Epithelial cell of esophagus (primary cell): ENCODE results near the gene COMMD1.

Experiments used
- DNase-seq: peaks from one replicate; pipeline ENCODE4 v3.0.0; 2010; ENCODE audit warnings: low read depth
- H3K4me3 ChIP-seq: 2 replicates; pipeline ENCODE4 v1.5.1; 2011; ENCODE audit warnings: mild to moderate bottlenecking, low read length, control low read depth
- TF ChIP-seq, protein P1 (sequence below): IDR thresholded peaks from 2 replicates; pipeline ENCODE4 v1.5.1; 2011; ENCODE audit warnings: low read depth, mild to moderate bottlenecking, low read length, control low read depth, inconsistent platforms; ENCODE audit not compliant: insufficient read depth; ENCODE audit errors: missing control alignments

The COMMD1 gene

DNA sequence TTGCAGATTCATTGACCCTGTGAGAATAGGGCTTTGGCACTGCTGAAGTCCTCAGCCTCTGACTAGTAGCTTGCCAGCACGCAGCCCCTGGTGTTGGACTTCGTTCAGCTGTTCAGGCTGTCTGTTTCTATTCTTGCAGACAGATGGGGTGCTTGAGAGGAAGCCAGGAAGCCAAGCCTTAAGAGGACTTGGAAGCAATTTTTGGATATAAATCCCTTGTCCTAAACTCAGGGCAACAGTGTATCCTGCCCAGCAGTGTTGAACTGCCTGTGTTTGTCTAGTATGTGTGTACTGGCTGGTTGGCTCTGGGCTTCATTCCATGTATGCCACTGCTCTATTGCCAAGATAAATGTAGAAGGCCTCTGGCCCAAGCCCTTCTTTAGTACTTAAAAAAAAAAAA lies 108.6 kb downstream of the COMMD1 start:
- peak; percentile 1 for DNase-seq
- no peak overlapping the region for H3K4me3 ChIP-seq
- TF ChIP-seq, protein P1, sequence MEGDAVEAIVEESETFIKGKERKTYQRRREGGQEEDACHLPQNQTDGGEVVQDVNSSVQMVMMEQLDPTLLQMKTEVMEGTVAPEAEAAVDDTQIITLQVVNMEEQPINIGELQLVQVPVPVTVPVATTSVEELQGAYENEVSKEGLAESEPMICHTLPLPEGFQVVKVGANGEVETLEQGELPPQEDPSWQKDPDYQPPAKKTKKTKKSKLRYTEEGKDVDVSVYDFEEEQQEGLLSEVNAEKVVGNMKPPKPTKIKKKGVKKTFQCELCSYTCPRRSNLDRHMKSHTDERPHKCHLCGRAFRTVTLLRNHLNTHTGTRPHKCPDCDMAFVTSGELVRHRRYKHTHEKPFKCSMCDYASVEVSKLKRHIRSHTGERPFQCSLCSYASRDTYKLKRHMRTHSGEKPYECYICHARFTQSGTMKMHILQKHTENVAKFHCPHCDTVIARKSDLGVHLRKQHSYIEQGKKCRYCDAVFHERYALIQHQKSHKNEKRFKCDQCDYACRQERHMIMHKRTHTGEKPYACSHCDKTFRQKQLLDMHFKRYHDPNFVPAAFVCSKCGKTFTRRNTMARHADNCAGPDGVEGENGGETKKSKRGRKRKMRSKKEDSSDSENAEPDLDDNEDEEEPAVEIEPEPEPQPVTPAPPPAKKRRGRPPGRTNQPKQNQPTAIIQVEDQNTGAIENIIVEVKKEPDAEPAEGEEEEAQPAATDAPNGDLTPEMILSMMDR: peak; percentile 7

DNA sequence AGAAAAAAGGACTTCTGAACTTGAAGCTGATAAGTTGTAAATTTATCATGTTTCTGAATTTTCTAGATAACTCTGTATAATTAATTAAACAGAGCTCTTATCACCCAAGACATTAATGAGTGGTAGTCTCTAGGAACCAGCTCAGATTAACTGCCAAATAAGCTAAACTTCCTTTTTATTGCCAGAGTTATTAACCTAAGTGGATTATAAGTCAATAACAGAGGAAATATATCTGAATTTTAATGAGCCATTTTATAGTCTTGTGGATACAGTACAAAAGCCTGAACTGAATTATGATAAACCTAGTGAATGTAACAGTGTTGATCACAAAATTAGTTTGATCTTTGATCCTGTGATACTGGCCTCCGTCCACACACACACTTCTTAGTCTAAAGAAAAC lies 111.5 kb downstream of the COMMD1 start:
- H3K4me3 ChIP-seq: no peak overlapping the region
- TF ChIP-seq, protein P1: no peak

DNA sequence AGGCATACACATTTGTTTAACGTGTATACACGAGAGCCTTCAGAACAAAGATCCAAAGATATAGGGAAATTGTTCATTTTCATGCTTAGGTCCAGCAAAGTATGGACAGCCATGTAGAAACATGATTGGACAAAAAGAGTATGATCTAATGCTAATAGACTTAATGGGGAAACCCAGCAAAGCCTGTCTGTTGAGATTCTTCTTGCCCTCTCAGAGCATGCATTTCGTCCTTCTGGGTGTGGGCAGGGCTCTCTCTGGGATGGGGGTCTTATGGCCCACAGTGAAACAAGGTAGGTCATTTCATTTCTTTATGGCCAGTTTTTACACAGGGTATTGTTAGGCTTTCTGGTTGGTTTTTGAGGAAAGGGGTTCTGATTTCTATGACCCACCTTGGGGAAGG lies 124.4 kb downstream of the COMMD1 start:
- DNase-seq: peak; percentile 41
- H3K4me3 ChIP-seq: no peak overlapping the region
- TF ChIP-seq, protein P1: no peak

More for the DNA sequence above, 111.5 kb downstream of the COMMD1 start:
- DNase-seq: no peak

DNA sequence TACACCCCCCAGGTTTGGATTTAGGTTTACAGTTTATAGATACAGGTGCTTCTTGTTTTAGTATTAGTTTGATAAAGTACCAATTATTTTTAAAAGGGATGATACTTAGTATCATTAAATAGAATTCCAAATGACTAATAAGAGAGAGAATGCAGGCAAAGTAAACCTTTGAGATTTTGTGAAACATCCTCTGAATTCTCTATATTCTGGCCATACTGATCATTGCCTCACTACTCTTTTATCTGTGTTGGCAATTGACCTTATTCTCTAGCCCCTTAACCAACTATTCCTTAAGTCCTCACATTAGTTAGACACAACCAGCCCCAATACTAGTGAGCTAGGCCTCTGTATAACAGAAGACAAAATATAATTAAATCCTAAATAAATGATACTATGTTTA lies 125.4 kb downstream of the COMMD1 start:
- TF ChIP-seq, protein P1: no peak
- no peak for DNase-seq
- no peak overlapping the region for H3K4me3 ChIP-seq

DNA sequence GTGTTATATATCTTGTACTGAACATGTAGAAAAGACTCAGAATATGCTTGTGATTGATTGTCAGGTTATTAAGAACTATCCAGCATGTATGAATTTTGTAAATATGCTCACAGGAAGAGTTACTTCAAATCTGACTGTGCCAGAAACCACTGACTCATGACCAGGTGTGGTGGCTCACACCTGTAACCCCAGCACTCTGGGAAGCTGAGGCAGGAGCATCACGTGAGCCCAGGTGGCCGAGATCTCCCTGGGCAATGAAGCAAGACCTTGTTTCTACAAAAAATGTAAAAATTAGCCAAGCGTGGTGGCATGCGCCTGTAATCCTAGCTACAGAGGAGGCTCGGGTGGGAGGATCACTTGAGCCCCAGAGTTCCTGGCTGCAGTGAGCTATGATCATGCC lies 126.6 kb downstream of the COMMD1 start:
- TF ChIP-seq, protein P1: no peak
- no peak overlapping the region for H3K4me3 ChIP-seq
- DNase-seq: peak; percentile 43

DNA sequence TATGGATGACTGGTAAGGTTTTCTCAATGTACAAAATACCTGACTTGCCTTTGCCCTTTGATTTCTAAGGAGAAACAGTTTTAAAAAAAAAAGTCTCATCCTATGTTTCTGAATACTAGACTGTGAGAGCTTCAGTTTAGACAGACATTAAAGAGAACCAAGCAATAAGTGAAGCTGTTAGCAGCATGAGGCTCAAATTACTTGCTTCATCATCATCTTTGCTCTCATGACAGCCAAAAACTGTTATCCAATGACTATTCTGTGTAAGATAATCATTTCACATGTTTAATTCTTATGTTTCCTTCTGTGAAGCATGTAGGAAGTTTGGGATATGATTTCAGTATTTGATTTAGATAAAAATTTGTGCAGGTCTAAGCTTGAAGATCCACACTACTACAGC lies 129.2 kb downstream of the COMMD1 start:
- no peak for DNase-seq
- no peak overlapping the region for H3K4me3 ChIP-seq
- TF ChIP-seq, protein P1: no peak

DNA sequence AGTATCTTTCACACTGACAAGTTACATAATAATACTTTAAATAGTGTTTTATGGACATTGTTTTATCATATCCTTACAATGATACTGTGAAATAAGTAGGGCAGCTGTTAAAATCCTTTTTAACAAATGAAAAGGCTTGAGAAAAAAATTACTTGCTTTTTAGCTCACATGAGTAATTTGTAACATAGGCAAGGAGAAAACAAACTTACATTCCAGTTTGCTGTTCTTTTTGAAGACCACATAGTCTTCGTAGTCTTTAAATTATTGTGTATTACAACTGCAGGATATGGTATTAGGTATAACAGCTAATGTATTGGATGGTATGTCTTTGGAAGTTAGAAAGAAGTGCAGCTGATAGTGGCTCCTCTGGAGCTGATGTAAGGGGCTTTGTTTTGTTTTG lies 130.8 kb downstream of the COMMD1 start:
- H3K4me3 ChIP-seq: no peak overlapping the region
- TF ChIP-seq, protein P1: no peak
- no peak for DNase-seq
